CD14-positive monocyte (primary cell): ENCODE data around the gene C1QTNF9. TPM values are rescaled to one million over a fixed set of nuclear protein-coding genes. Genes with fewer than 3 reads are reported as not detected.

Experiments used
- DNase-seq, 3 donors: peaks; one replicate each; pipeline ENCODE4 v3.0.0-alpha.2; 2011 to 2022
- H2AFZ ChIP-seq: 2 replicates; pipeline ENCODE4 v1.6.0; 2012; ENCODE audit warnings: mild to moderate bottlenecking, low read depth, low read length, inconsistent platforms; ENCODE audit not compliant: insufficient read depth, poor library complexity, severe bottlenecking
- H3K27ac ChIP-seq, 2 donors: 1 replicate in 1 of 2; 2 replicates in 1 of 2; pipeline ENCODE4 v1.5.1; 2012 to 2013; ENCODE audit warnings: low read length in 2 of 2, control low read depth in 1 of 2, inconsistent platforms in 1 of 2, low read depth in 1 of 2, mild to moderate bottlenecking in 1 of 2
- H3K27me3 ChIP-seq, 2 donors: one replicate each; pipeline versions ENCODE4 v1.6.0 to v1.6.1; 2011 to 2013; ENCODE audit warnings: low read length in 2 of 2; ENCODE audit not compliant: control insufficient read depth in 2 of 2, insufficient read depth in 2 of 2
- H3K36me3 ChIP-seq, 2 donors: replicated peaks in 1 of 2; 1 replicate in 1 of 2; 2 replicates in 1 of 2; pipeline versions ENCODE4 v1.5.1 to v1.6.1; 2012 to 2013; ENCODE audit warnings: low read length in 2 of 2, control low read depth in 1 of 2, inconsistent platforms in 1 of 2, mild to moderate bottlenecking in 1 of 2; ENCODE audit not compliant: insufficient read depth in 2 of 2, control insufficient read depth in 1 of 2
- H3K4me1 ChIP-seq, 2 donors: 1 replicate in 1 of 2; 2 replicates in 1 of 2; pipeline versions ENCODE4 v1.5.1 to v1.6.1; 2012 to 2013; ENCODE audit warnings: low read length in 2 of 2, control low read depth in 1 of 2, inconsistent platforms in 1 of 2, mild to moderate bottlenecking in 1 of 2, moderate library complexity in 1 of 2; ENCODE audit not compliant: insufficient read depth in 2 of 2, control insufficient read depth in 1 of 2
- H3K4me2 ChIP-seq: replicated peaks from 2 replicates; pipeline ENCODE3; 2012; ENCODE audit warnings: low read length, moderate library complexity, mild to moderate bottlenecking; ENCODE audit not compliant: poor library complexity, severe bottlenecking; ENCODE audit errors: extremely low read depth
- H3K4me3 ChIP-seq, 3 experiments: fragments of 200-600 bp in 1 of 3; sonication (generic) in 1 of 3; replicated peaks in 1 of 3; 1 replicate in 2 of 3; 2 replicates in 1 of 3; pipeline ENCODE4 v1.5.1; 2011 to 2013; ENCODE audit warnings: low read length in 3 of 3, mild to moderate bottlenecking in 3 of 3, control low read depth in 2 of 3, low read depth in 2 of 3, inconsistent platforms in 1 of 3, moderate library complexity in 1 of 3
- H3K79me2 ChIP-seq: 2 replicates; pipeline ENCODE4 v1.6.0; 2012; ENCODE audit warnings: mild to moderate bottlenecking, control low read depth, inconsistent platforms, low read length, moderate library complexity; ENCODE audit not compliant: insufficient read depth
- H3K9ac ChIP-seq: 2 replicates; pipeline ENCODE4 v1.6.0; 2017; ENCODE audit warnings: low read length, mild to moderate bottlenecking; ENCODE audit not compliant: insufficient read depth, poor library complexity, severe bottlenecking
- H3K9me3 ChIP-seq, 2 donors: replicated peaks in 1 of 2; 1 replicate in 1 of 2; 2 replicates in 1 of 2; pipeline versions ENCODE4 v1.5.1 to v1.6.1; 2012 to 2013; ENCODE audit warnings: low read length in 2 of 2, control low read depth in 1 of 2; ENCODE audit not compliant: control insufficient read depth in 1 of 2, insufficient read depth in 1 of 2
- H4K20me1 ChIP-seq: 2 replicates; pipeline ENCODE4 v1.6.0; 2012; ENCODE audit warnings: mild to moderate bottlenecking, low read length, control low read depth, moderate library complexity; ENCODE audit not compliant: insufficient read depth
- H3K27ac Mint-ChIP-seq, 7 donors: one replicate each; pipeline ENCODE4 v1.8.0; 2020; ENCODE audit warnings: mild to moderate bottlenecking in 7 of 7, mixed read lengths in 7 of 7, moderate library complexity in 6 of 7, inconsistent platforms in 2 of 7
- H3K27me3 Mint-ChIP-seq, 3 donors: one replicate each; pipeline ENCODE4 v1.8.0; 2021 to 2022; ENCODE audit warnings: low read depth in 3 of 3, mild to moderate bottlenecking in 3 of 3, mixed read lengths in 3 of 3, moderate library complexity in 3 of 3, inconsistent platforms in 1 of 3
- H3K36me3 Mint-ChIP-seq, 2 donors: one replicate each; pipeline ENCODE4 v1.8.0; 2020; ENCODE audit warnings: mixed read lengths in 2 of 2, inconsistent platforms in 1 of 2, mild to moderate bottlenecking in 1 of 2
- H3K4me1 Mint-ChIP-seq: one replicate; pipeline ENCODE4 v1.8.0; 2020; ENCODE audit warnings: mild to moderate bottlenecking, mixed read lengths
- H3K4me3 Mint-ChIP-seq, 2 donors: one replicate each; pipeline ENCODE4 v1.8.0; 2020; ENCODE audit warnings: mild to moderate bottlenecking in 2 of 2, mixed read lengths in 2 of 2, moderate library complexity in 1 of 2
- H3K9me3 Mint-ChIP-seq, 7 donors: one replicate each; pipeline ENCODE4 v1.8.0; 2020 to 2022; ENCODE audit warnings: mixed read lengths in 7 of 7, mild to moderate bottlenecking in 6 of 7, moderate library complexity in 6 of 7, inconsistent platforms in 2 of 7
- CTCF ChIP-seq: fragments of 200-600 bp; IDR thresholded peaks from one replicate; pipeline ENCODE4 v1.8.0; 2022; ENCODE audit warnings: antibody characterized with exemption, mild to moderate bottlenecking
- WGBS: methylation state at CpG from one replicate; pipeline ENCODE4 v1.1.5; 2013; ENCODE audit warnings: missing lambda C conversion rate; ENCODE audit not compliant: insufficient coverage; 5-methylcytosine and 5-hydroxymethylcytosine counted together
- intact Hi-C, 2 donors: fragments of 100-400 bp; cut with micrococcal nuclease; formaldehyde crosslinking; loops; one replicate each; pipeline versions ENCODE4 v1.15.0 to v1.15.1; 2023
- polyA plus RNA-seq, 3 donors: library from polyadenylated mRNA; depleted of rRNA in 1 of 3; unstranded in 2 of 3; stranded (reverse) in 1 of 3; fragments of 300-500 nt in 2 of 3; fragments of >200 nt in 1 of 3; fragmentation: Illumina TruSeq in 2 of 3; gene quantifications; 1 replicate in 2 of 3; 2 replicates in 1 of 3; pipeline ENCODE4 v1.2.3, GENCODE V29; 2012 to 2021

C1QTNF9 gene
- polyA plus RNA-seq, 3 donors = not detected

- H3K36me3 ChIP-seq = no peaks in the 10 kb centered on the region
- intact Hi-C loops = no loop called here
- H3K36me3 Mint-ChIP-seq = no peaks in the 10 kb centered on the region
- peaks cover 0 to 21% of the 10 kb centered on the region in 2 donors for H3K9me3 ChIP-seq
- no peak for TF ChIP-seq CTCF
- H3K9ac ChIP-seq = no peak overlapping the region
- peaks cover 8 to 19% (median 13%) of the 10 kb centered on the region in 3 donors for H3K27me3 Mint-ChIP-seq
- H3K4me2 ChIP-seq = no peak overlapping the region
- 63% methylated on average over 2 of the region's 3 CpGs for WGBS
- H3K4me1 ChIP-seq = no peaks in the 10 kb centered on the region
- H4K20me1 ChIP-seq = no peaks in the 10 kb centered on the region
- H3K79me2 ChIP-seq = no peaks in the 10 kb centered on the region
- DNase-seq = no peak
- H3K4me1 Mint-ChIP-seq = no peaks in the 10 kb centered on the region
- no peak overlapping the region for H3K27ac Mint-ChIP-seq
- H3K27ac ChIP-seq = no peak overlapping the region
- H3K4me3 ChIP-seq = no peak overlapping the region
- no peak overlapping the region for H2AFZ ChIP-seq
- no peaks in the 10 kb centered on the region for H3K27me3 ChIP-seq
- peaks cover 11 to 24% (median 22%) of the 10 kb centered on the region in 7 donors for H3K9me3 Mint-ChIP-seq
- no peak overlapping the region for H3K4me3 Mint-ChIP-seq
Measured at GRCh38 chr13:24341439-24341838, 32.1 kb downstream of the C1QTNF9 start.

- Histone ChIP-seq H3K27ac (no peak overlapping the region), H3K36me3 (no peaks in the 10 kb centered on the region), H3K27me3 (no peaks in the 10 kb centered on the region), H3K9ac (no peak overlapping the region), H3K4me2 (no peak overlapping the region), H3K4me3 (no peak overlapping the region), H3K79me2 (no peaks in the 10 kb centered on the region), H2AFZ (no peak overlapping the region), H4K20me1 (no peaks in the 10 kb centered on the region), H3K9me3 (no peaks in the 10 kb centered on the region), H3K4me1 (no peaks in the 10 kb centered on the region)
- Mint-ChIP-seq H3K4me3 (no peak overlapping the region), H3K36me3 (no peaks in the 10 kb centered on the region), H3K4me1 (no peaks in the 10 kb centered on the region), H3K27me3 (peaks cover 2 to 4% (median 2%) of the 10 kb centered on the region in 3 donors), H3K27ac (no peak overlapping the region), H3K9me3 (peaks cover 0 to 8% (median 3%) of the 10 kb centered on the region in 7 donors)
- intact Hi-C loops = no loop called here
- TF ChIP-seq CTCF = no peak
- WGBS = 91% methylated on average over 4 of the region's 5 CpGs
- DNase-seq = no peak
Measured at GRCh38 chr13:24348385-24348784, 39.0 kb downstream of the C1QTNF9 start.
